ENCODE measurements around the gene HOXC9. TPM values are rescaled to one million over a fixed set of nuclear protein-coding genes. Genes with fewer than 3 reads are reported as not detected.
"Not testable (repeated sequence)": the region's sequence is repeated elsewhere in the genome, so short reads cannot be mapped to it uniquely, and the experiment has no call there.

Gene HOXC9
- polyA plus RNA-seq, 1 donor = 17.4 TPM

- DNase-seq = no peak
Measured at GRCh38 chr12:54040148-54040494, 40.2 kb downstream of the HOXC9 start.

GRCh38 chr12:54040648-54041047 lies 40.7 kb downstream of the HOXC9 start:
- DNase-seq = no peak

- no peak for DNase-seq
Measured at GRCh38 chr12:54041097-54041690, 41.2 kb downstream of the HOXC9 start.

GRCh38 chr12:54042033-54042432 lies 42.1 kb downstream of the HOXC9 start:
- DNase-seq = not testable (repeated sequence)

- no peak for DNase-seq
Measured at GRCh38 chr12:54042970-54043853, 43.3 kb downstream of the HOXC9 start.

GRCh38 chr12:54044425-54045103 lies 44.6 kb downstream of the HOXC9 start:
- DNase-seq = no peak

- DNase-seq = no peak
Measured at GRCh38 chr12:54045401-54045800, 45.4 kb downstream of the HOXC9 start.

- no peak for DNase-seq
Measured at GRCh38 chr12:54045868-54046521, 46.0 kb downstream of the HOXC9 start.

GRCh38 chr12:54046809-54047159 lies 46.8 kb downstream of the HOXC9 start:
- DNase-seq = no peak

GRCh38 chr12:54047160-54047963 lies 47.4 kb downstream of the HOXC9 start:
- no peak for DNase-seq

- no peak for DNase-seq
Measured at GRCh38 chr12:54047964-54048303, 48.0 kb downstream of the HOXC9 start.

GRCh38 chr12:54048406-54049093 lies 48.6 kb downstream of the HOXC9 start:
- no peak for DNase-seq

GRCh38 chr12:54049108-54049507 lies 49.1 kb downstream of the HOXC9 start:
- no peak for DNase-seq

- DNase-seq = no peak
Measured at GRCh38 chr12:54050482-54050810, 50.5 kb downstream of the HOXC9 start.

GRCh38 chr12:54051026-54051842 lies 51.3 kb downstream of the HOXC9 start:
- DNase-seq = no peak

- no peak for DNase-seq
Measured at GRCh38 chr12:54051874-54052437, 52.0 kb downstream of the HOXC9 start.

- no peak for DNase-seq
Measured at GRCh38 chr12:54052438-54053002, 52.6 kb downstream of the HOXC9 start.

Measured in hindlimb muscle (tissue), 1 donor.